K562 (cell line): ENCODE data around the gene TCF20. TPM values are rescaled to one million over a fixed set of nuclear protein-coding genes. Genes with fewer than 3 reads are reported as not detected.
A peak's percentile ranks its signal among the peaks of the same experiment; 100 is the strongest.

Experiments used
- EGR1 ChIP-seq: fragments of 450-650 bp; conservative IDR thresholded peaks from 2 replicates; pipeline ENCODE4 v1.6.1; 2017; ENCODE audit warnings: mild to moderate bottlenecking
- ELF2 ChIP-seq: fragments of 250-450 bp; sonication (Bioruptor Pico); IDR thresholded peaks from 2 replicates; pipeline ENCODE4 v1.5.0; 2021; ENCODE audit warnings: mild to moderate bottlenecking
- KDM5B ChIP-seq: fragments of 200-600 bp; sonication (generic); IDR thresholded peaks from 2 replicates; pipeline ENCODE4 v1.6.1; 2012; ENCODE audit warnings: low read depth, mild to moderate bottlenecking, moderate library complexity, low read length, control low read depth, inconsistent platforms; ENCODE audit not compliant: insufficient replicate concordance
- KHSRP ChIP-seq: fragments of 450-650 bp; IDR thresholded peaks from 2 replicates; pipeline ENCODE4 v1.6.1; 2017
- KLF10 ChIP-seq: fragments of 250-450 bp; sonication (Bioruptor Pico); IDR thresholded peaks from 2 replicates; pipeline ENCODE4 v1.6.1; 2021; ENCODE audit warnings: matching md5 sums
- MYC ChIP-seq, 2 experiments: fragments of 250-450 bp in 1 of 2; sonication (Bioruptor Pico) in 1 of 2; IDR thresholded peaks; 2 replicates each; pipeline versions ENCODE4 v1.5.1 to v1.6.1; 2012 to 2021; ENCODE audit warnings: low read depth in 2 of 2, borderline replicate concordance in 1 of 2, improper control_type of control experiment in 1 of 2, low read length in 1 of 2, mild to moderate bottlenecking in 1 of 2, moderate library complexity in 1 of 2
- NFYB ChIP-seq: IDR thresholded peaks from 2 replicates; pipeline ENCODE4 v1.6.1; 2011; ENCODE audit warnings: mild to moderate bottlenecking, moderate library complexity; ENCODE audit not compliant: insufficient read length; ENCODE audit errors: extremely low read depth
- POLR2G ChIP-seq: fragments of 200-400 bp; formaldehyde crosslinking; IDR thresholded peaks from 2 replicates; pipeline ENCODE4 v1.6.1; 2017; ENCODE audit warnings: low read depth, mild to moderate bottlenecking, antibody characterized with exemption, low read length, moderate library complexity
- RB1 ChIP-seq: fragments of 450-650 bp; IDR thresholded peaks from 2 replicates; pipeline ENCODE4 v1.6.1; 2017; ENCODE audit warnings: low read depth, mild to moderate bottlenecking
- RBBP5 ChIP-seq: fragments of 200-600 bp; sonication (generic); IDR thresholded peaks from 2 replicates; pipeline ENCODE4 v1.6.1; 2012; ENCODE audit warnings: borderline replicate concordance, mild to moderate bottlenecking, low read length, control low read depth, inconsistent platforms; ENCODE audit not compliant: insufficient read depth, poor library complexity, severe bottlenecking
- RBM25 ChIP-seq: fragments of 200-400 bp; formaldehyde crosslinking; IDR thresholded peaks from 2 replicates; pipeline ENCODE4 v1.6.1; 2018; ENCODE audit warnings: low read length, low read depth, moderate library complexity; ENCODE audit not compliant: severe bottlenecking
- YY1 ChIP-seq, 3 experiments: IDR thresholded peaks; 2 replicates each; pipeline ENCODE4 v1.6.1; 2011; ENCODE audit warnings: low read length in 2 of 3, mild to moderate bottlenecking in 2 of 3, moderate library complexity in 2 of 3, borderline replicate concordance in 1 of 3, control low read depth in 1 of 3, low read depth in 1 of 3; ENCODE audit not compliant: insufficient read depth in 3 of 3, insufficient replicate concordance in 2 of 3, control insufficient read depth in 1 of 3, insufficient read length in 1 of 3; ENCODE audit errors: extremely low read depth in 1 of 3
- ZNF717 ChIP-seq: fragments of 250-450 bp; sonication (Bioruptor Pico); IDR thresholded peaks from 2 replicates; pipeline ENCODE4 v1.5.0; 2021
- polyA plus RNA-seq, 8 experiments: library from polyadenylated mRNA; depleted of rRNA in 4 of 8; stranded (reverse) in 5 of 8; unstranded in 3 of 8; fragments of >200 nt; fragmentation: Nextera tagmentation in 2 of 8; fragmentation: Illumina TruSeq in 1 of 8; extraction: Ambion mirVana in 2 of 8; extraction: Trizol in 1 of 8; gene quantifications; 2 replicates each; pipeline versions ENCODE4 v1.2.1 to v1.2.3, GENCODE V29; 2011 to 2014; ENCODE audit warnings: inconsistent platforms in 1 of 8, missing spikeins in 1 of 8
- total RNA-seq, 7 experiments: library from RNA; depleted of rRNA in 6 of 7; stranded (reverse); fragments of >200 nt in 6 of 7; fragmentation: Illumina TruSeq in 2 of 7; extraction: Trizol in 2 of 7; gene quantifications; 2 replicates each; pipeline versions ENCODE4 v1.2.1 to v1.2.3, GENCODE V29; 2011 to 2021; ENCODE audit warnings: low replicate concordance in 1 of 7
- TF ChIP-seq, protein P1 (sequence below), 2 experiments: IDR thresholded peaks; 2 replicates each; pipeline ENCODE4 v1.6.1; 2011; ENCODE audit warnings: borderline replicate concordance in 1 of 2, control low read depth in 1 of 2, low read depth in 1 of 2, low read length in 1 of 2, mild to moderate bottlenecking in 1 of 2, mixed read lengths in 1 of 2, moderate library complexity in 1 of 2; ENCODE audit not compliant: insufficient read depth in 1 of 2, insufficient read length in 1 of 2, poor library complexity in 1 of 2, severe bottlenecking in 1 of 2; ENCODE audit errors: extremely low read depth in 1 of 2
- TF ChIP-seq, protein P2 (sequence below): fragments of 450-650 bp; IDR thresholded peaks from 2 replicates; pipeline ENCODE4 v1.6.1; 2017; ENCODE audit warnings: antibody characterized with exemption, mild to moderate bottlenecking
- TF ChIP-seq, protein P3 (sequence below): fragments of 200-800 bp; sonication (Bioruptor generic); IDR thresholded peaks from 2 replicates; pipeline ENCODE4 v1.6.1; 2017; ENCODE audit warnings: missing genetic modification characterization, missing compliant biosample characterization
- TF ChIP-seq, protein P4 (sequence below): sonication (generic); formaldehyde crosslinking; IDR thresholded peaks from 2 replicates; pipeline ENCODE4 v1.5.0; 2020; ENCODE audit warnings: missing genetic modification reagents

TCF20 gene
- total and polyA plus RNA-seq, 9 of the 15 experiments (the other 6 are each of a cell fraction or from before 2014, with no cell fraction given), result 0.35 to 43.6 (median 17.5) TPM

DNA sequence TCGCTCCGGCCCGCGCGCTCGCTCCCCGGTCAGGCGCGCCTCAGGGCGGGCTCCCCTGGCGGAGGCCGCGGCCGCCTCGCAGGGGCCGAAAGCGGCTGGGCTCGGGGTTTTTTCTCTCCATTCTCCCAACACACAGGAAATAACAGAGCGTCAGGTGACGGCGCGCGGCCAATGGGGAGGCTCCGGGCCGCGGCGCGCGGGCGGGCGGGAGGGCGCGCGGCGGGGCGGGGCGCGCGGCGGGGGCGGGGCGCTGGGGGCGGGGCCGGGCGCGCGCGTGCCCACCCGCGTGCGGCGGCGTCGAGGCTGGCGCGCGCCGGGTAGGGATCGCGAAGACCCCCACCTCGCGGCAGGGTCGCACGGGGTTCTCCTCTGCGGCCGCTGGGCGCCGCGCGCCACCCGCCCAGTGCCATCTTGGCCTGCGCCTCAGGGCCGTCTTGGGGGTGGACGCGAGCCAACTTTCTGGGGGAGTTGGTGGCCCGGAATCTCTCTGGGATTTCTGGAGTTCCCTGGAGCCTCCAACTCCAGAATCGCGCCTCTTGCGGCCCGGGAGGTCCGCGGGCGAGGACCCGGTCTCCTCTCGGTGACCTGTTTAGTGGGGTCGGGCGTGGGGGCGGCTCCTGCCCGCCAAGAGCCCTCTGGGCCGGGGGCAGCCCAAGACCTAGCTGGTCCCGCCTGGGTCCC is at the start of gene TCF20 (continued):
- peak; percentile 42; the same call in 1 of the 2 replicates for TF ChIP-seq MYC (IDR thresholded peaks at IDR 0.05; ENCODE audit: low read depth, low read length)
- TF ChIP-seq MYC (CRISPR knock-in tag; IDR thresholded peaks at IDR 0.05; ENCODE audit: borderline replicate concordance, low read depth), result no peak
- TF ChIP-seq EGR1, result peak; percentile 40; the same call in 1 of the 2 replicates
- no peak for TF ChIP-seq ZNF717 (CRISPR knock-in tag)
- TF ChIP-seq KDM5B, result peak; percentile 44
- peak; percentile 30; the same call in 1 of the 2 replicates for TF ChIP-seq RB1
- no peak for TF ChIP-seq KHSRP
- TF ChIP-seq RBM25, result peak; percentile 21
- TF ChIP-seq, protein P1, sequence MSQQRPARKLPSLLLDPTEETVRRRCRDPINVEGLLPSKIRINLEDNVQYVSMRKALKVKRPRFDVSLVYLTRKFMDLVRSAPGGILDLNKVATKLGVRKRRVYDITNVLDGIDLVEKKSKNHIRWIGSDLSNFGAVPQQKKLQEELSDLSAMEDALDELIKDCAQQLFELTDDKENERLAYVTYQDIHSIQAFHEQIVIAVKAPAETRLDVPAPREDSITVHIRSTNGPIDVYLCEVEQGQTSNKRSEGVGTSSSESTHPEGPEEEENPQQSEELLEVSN (IDR thresholded peaks at IDR 0.05; ENCODE audit: borderline replicate concordance in 1 of 2, extremely low read depth in 1 of 2, insufficient read depth in 1 of 2, insufficient read length in 1 of 2, low read depth in 1 of 2, low read length in 1 of 2, poor library complexity in 1 of 2, severe bottlenecking in 1 of 2), result peak; percentile 77 to 94
- TF ChIP-seq YY1 (IDR thresholded peaks at IDR 0.05; ENCODE audit: borderline replicate concordance in 1 of 3, control insufficient read depth in 1 of 3, extremely low read depth in 1 of 3, insufficient read depth in 3 of 3, insufficient read length in 1 of 3, insufficient replicate concordance in 2 of 3, low read depth in 1 of 3, low read length in 2 of 3), result peak in 2 of 3 experiments; percentile 16 to 22
- peak; percentile 53 for TF ChIP-seq POLR2G
- TF ChIP-seq, protein P2, sequence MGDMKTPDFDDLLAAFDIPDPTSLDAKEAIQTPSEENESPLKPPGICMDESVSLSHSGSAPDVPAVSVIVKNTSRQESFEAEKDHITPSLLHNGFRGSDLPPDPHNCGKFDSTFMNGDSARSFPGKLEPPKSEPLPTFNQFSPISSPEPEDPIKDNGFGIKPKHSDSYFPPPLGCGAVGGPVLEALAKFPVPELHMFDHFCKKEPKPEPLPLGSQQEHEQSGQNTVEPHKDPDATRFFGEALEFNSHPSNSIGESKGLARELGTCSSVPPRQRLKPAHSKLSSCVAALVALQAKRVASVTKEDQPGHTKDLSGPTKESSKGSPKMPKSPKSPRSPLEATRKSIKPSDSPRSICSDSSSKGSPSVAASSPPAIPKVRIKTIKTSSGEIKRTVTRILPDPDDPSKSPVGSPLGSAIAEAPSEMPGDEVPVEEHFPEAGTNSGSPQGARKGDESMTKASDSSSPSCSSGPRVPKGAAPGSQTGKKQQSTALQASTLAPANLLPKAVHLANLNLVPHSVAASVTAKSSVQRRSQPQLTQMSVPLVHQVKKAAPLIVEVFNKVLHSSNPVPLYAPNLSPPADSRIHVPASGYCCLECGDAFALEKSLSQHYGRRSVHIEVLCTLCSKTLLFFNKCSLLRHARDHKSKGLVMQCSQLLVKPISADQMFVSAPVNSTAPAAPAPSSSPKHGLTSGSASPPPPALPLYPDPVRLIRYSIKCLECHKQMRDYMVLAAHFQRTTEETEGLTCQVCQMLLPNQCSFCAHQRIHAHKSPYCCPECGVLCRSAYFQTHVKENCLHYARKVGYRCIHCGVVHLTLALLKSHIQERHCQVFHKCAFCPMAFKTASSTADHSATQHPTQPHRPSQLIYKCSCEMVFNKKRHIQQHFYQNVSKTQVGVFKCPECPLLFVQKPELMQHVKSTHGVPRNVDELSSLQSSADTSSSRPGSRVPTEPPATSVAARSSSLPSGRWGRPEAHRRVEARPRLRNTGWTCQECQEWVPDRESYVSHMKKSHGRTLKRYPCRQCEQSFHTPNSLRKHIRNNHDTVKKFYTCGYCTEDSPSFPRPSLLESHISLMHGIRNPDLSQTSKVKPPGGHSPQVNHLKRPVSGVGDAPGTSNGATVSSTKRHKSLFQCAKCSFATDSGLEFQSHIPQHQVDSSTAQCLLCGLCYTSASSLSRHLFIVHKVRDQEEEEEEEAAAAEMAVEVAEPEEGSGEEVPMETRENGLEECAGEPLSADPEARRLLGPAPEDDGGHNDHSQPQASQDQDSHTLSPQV, result peak; percentile 69
- TF ChIP-seq KLF10 (CRISPR knock-in tag), result no peak
- TF ChIP-seq, protein P3, sequence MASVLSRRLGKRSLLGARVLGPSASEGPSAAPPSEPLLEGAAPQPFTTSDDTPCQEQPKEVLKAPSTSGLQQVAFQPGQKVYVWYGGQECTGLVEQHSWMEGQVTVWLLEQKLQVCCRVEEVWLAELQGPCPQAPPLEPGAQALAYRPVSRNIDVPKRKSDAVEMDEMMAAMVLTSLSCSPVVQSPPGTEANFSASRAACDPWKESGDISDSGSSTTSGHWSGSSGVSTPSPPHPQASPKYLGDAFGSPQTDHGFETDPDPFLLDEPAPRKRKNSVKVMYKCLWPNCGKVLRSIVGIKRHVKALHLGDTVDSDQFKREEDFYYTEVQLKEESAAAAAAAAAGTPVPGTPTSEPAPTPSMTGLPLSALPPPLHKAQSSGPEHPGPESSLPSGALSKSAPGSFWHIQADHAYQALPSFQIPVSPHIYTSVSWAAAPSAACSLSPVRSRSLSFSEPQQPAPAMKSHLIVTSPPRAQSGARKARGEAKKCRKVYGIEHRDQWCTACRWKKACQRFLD (CRISPR knock-in tag), result 0 out of 2 replicates have a peak, but pooled peaks have one; percentile 38
- TF ChIP-seq, protein P4, sequence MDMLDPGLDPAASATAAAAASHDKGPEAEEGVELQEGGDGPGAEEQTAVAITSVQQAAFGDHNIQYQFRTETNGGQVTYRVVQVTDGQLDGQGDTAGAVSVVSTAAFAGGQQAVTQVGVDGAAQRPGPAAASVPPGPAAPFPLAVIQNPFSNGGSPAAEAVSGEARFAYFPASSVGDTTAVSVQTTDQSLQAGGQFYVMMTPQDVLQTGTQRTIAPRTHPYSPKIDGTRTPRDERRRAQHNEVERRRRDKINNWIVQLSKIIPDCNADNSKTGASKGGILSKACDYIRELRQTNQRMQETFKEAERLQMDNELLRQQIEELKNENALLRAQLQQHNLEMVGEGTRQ (CRISPR knock-in tag), result peak; percentile 88
- peak; percentile 49 for TF ChIP-seq NFYB
- no peak for TF ChIP-seq ELF2
- peak; percentile 39 for TF ChIP-seq RBBP5
